GM23248 (cell line): ENCODE data around the gene USF2.

ENCODE experiments used
- EZH2 ChIP-seq: fragments of 200-600 bp; sonication (generic); IDR thresholded peaks from 2 replicates; pipeline ENCODE4 v1.6.1; 2018; ENCODE audit warnings: antibody characterized with exemption, mild to moderate bottlenecking; ENCODE audit not compliant: insufficient read depth, poor library complexity, severe bottlenecking
- EZH2phosphoT487 ChIP-seq: fragments of 200-600 bp; sonication (generic); IDR thresholded peaks from 2 replicates; pipeline ENCODE4 v1.6.1; 2018; ENCODE audit warnings: antibody characterized with exemption, moderate library complexity, mild to moderate bottlenecking, low read depth; ENCODE audit not compliant: insufficient read depth

- TF ChIP-seq EZH2, result no peak
- no peak for TF ChIP-seq EZH2phosphoT487
These were observed 785 bp upstream of the USF2 start for GRCh38 chr19:35267818-35268535.
